Immature natural killer cell (primary cell): Measurements from ENCODE around the gene UGT1A10. TPM values are rescaled to one million over a fixed set of nuclear protein-coding genes. Genes with fewer than 3 reads are reported as not detected.
"Not testable (repeated sequence)": the region's sequence is repeated elsewhere in the genome, so short reads cannot be mapped to it uniquely, and the experiment has no call there.

Source experiments
- DNase-seq, 3 donors: peaks; one replicate each; pipeline ENCODE4 v3.0.0; 2022; ENCODE audit warnings: mixed read lengths in 1 of 3
- H3K27ac Mint-ChIP-seq, 6 donors: one replicate each; pipeline ENCODE4 v1.8.0; 2020; ENCODE audit warnings: mixed read lengths in 6 of 6, mild to moderate bottlenecking in 5 of 6, inconsistent platforms in 4 of 6, moderate library complexity in 3 of 6
- H3K27me3 Mint-ChIP-seq, 3 donors: one replicate each; pipeline ENCODE4 v1.8.0; 2020 to 2021; ENCODE audit warnings: low read depth in 3 of 3, mild to moderate bottlenecking in 3 of 3, mixed read lengths in 3 of 3, moderate library complexity in 3 of 3, inconsistent platforms in 1 of 3
- H3K36me3 Mint-ChIP-seq, 3 donors: one replicate each; pipeline ENCODE4 v1.8.0; 2020; ENCODE audit warnings: mixed read lengths in 3 of 3, inconsistent platforms in 2 of 3, mild to moderate bottlenecking in 2 of 3
- H3K4me1 Mint-ChIP-seq, 2 donors: one replicate each; pipeline ENCODE4 v1.8.0; 2020; ENCODE audit warnings: inconsistent platforms in 2 of 2, mild to moderate bottlenecking in 2 of 2, mixed read lengths in 2 of 2, moderate library complexity in 1 of 2
- H3K4me3 Mint-ChIP-seq, 5 donors: one replicate each; pipeline ENCODE4 v1.8.0; 2020; ENCODE audit warnings: mild to moderate bottlenecking in 5 of 5, mixed read lengths in 5 of 5, inconsistent platforms in 3 of 5, moderate library complexity in 3 of 5
- H3K9me3 Mint-ChIP-seq, 6 donors: one replicate each; pipeline ENCODE4 v1.8.0; 2020; ENCODE audit warnings: mild to moderate bottlenecking in 6 of 6, mixed read lengths in 6 of 6, inconsistent platforms in 4 of 6, moderate library complexity in 3 of 6
- polyA plus RNA-seq, 3 donors: library from polyadenylated mRNA; unstranded; fragments of 300-500 nt; fragmentation: Illumina TruSeq; gene quantifications; one replicate each; pipeline ENCODE4 v1.2.3, GENCODE V29; 2021

UGT1A10 gene
- polyA plus RNA-seq, 3 donors from 2014 or later: not detected

GRCh38 chr2:233745838-233746237 is 109.6 kb downstream of the UGT1A10 start:
- not testable (repeated sequence) for H3K27me3 Mint-ChIP-seq, H3K4me3 Mint-ChIP-seq, DNase-seq, H3K27ac Mint-ChIP-seq, H3K4me1 Mint-ChIP-seq, H3K36me3 Mint-ChIP-seq, H3K9me3 Mint-ChIP-seq

- Mint-ChIP-seq H3K36me3 (no peaks in the 10 kb centered on the region), H3K27ac (no peak overlapping the region), H3K9me3 (peaks cover 0 to 15% (median 4%) of the 10 kb centered on the region in 6 donors), H3K4me3 (no peak overlapping the region), H3K4me1 (no peaks in the 10 kb centered on the region), H3K27me3 (peaks cover 0 to 10% (median 3%) of the 10 kb centered on the region in 3 donors)
- no peak for DNase-seq
Measured at GRCh38 chr2:233746475-233747282, 110.4 kb downstream of the UGT1A10 start.

DNA sequence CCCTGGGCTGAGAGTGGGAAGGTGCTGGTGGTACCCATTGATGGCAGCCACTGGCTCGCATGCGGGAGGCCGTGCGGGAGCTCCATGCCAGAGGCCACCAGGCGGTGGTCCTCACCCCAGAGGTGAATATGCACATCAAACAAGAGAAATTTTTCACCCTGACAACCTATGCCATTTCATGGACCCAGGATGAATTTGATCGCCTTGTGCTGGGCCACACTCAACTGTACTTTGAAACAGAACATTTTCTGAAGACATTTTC is 111.0 kb downstream of the UGT1A10 start:
- peaks cover 0 to 17% (median 4%) of the 10 kb centered on the region in 6 donors for H3K9me3 Mint-ChIP-seq
- no peak for DNase-seq
- no peak overlapping the region for H3K27ac Mint-ChIP-seq
- H3K4me1 Mint-ChIP-seq: no peaks in the 10 kb centered on the region
- H3K36me3 Mint-ChIP-seq: no peaks in the 10 kb centered on the region
- H3K4me3 Mint-ChIP-seq: no peak overlapping the region
- peaks cover 0 to 15% (median 5%) of the 10 kb centered on the region in 3 donors for H3K27me3 Mint-ChIP-seq

GRCh38 chr2:233750689-233751088 is 114.4 kb downstream of the UGT1A10 start:
- Mint-ChIP-seq H3K27me3 (peaks cover 0 to 17% (median 2%) of the 10 kb centered on the region in 3 donors), H3K9me3 (peaks cover 0 to 17% (median 4%) of the 10 kb centered on the region in 6 donors)
- not testable (repeated sequence) for H3K4me3 Mint-ChIP-seq, H3K27ac Mint-ChIP-seq, DNase-seq, H3K4me1 Mint-ChIP-seq, H3K36me3 Mint-ChIP-seq

GRCh38 chr2:233751212-233752009 is 115.2 kb downstream of the UGT1A10 start:
- H3K27me3 Mint-ChIP-seq: peaks cover 0 to 17% (median 2%) of the 10 kb centered on the region in 3 donors
- not testable (repeated sequence) for H3K4me3 Mint-ChIP-seq, H3K36me3 Mint-ChIP-seq, DNase-seq, H3K27ac Mint-ChIP-seq, H3K4me1 Mint-ChIP-seq
- peaks cover 0 to 17% (median 4%) of the 10 kb centered on the region in 6 donors for H3K9me3 Mint-ChIP-seq

DNA sequence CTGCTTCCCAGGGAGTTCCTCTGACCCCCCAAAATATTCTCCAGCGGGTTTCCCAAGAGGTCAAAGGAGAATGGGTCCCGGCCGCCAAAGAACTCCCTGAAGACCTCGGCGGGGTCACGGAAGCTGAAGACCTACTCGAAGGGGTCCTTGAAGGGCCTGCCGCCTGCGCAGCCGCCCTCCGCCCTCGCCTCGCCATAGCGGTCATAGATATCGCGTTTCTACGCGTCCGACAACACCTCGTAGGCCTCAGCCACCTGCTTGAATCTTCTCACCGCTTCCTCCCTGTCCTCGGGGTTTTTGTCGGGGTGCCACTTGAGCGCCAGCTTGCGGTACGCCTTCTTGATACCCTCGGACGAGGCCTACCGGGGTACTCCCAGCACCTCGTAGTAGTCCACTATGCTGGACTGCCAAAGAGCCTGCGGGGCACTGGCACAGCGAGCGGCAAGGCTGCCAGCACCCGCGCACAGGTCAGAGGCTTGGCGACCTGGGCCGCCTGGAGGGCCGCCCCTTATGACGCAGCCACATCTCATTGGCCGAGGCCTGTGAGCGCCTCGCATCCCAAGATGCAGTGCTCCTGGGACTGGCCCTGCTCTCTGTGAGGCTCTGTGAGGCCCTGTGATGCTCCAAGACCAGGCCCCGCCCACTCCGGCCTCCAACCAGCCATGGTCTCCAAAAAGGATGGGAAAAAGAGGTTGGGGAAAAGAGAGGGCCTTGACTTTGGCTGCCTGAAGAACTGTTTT is 118.8 kb downstream of the UGT1A10 start:
- no peak for DNase-seq
- H3K4me1 Mint-ChIP-seq: no peaks in the 10 kb centered on the region
- H3K27me3 Mint-ChIP-seq: peaks cover 0 to 10% (median 2%) of the 10 kb centered on the region in 3 donors
- H3K9me3 Mint-ChIP-seq: peaks cover 0 to 15% (median 2%) of the 10 kb centered on the region in 6 donors
- no peak overlapping the region for H3K27ac Mint-ChIP-seq
- H3K4me3 Mint-ChIP-seq: no peak overlapping the region
- no peaks in the 10 kb centered on the region for H3K36me3 Mint-ChIP-seq

DNA sequence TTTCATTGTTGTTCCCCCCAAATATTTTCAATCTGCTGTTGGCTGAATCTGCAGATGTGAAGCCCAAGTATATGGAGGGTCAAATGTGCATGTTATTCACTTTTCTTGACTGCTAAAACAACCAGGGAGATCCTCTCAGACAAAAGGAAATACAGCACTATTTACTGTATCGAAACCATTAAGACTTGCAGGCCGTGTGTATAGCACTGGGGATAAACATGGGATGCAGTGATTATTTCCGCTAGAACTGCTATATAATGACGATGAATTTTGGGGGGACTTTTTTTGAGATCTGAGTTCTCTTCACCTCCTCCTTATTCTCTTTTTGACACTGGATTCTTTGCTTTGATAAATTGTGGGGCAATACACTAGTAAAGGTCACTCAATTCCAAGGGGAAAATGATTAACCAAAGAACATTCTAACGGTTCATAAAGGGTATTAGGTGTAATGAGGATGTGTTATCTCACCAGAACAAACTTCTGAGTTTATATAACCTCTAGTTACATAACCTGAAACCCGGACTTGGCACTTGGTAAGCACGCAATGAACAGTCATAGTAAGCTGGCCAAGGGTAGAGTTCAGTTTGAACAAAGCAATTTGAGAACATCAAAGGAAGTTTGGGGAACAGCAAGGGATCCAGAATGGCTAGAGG is 120.3 kb downstream of the UGT1A10 start:
- Mint-ChIP-seq H3K36me3 (no peaks in the 10 kb centered on the region), H3K27ac (no peak overlapping the region), H3K9me3 (peaks cover 0 to 3% (median 0%) of the 10 kb centered on the region in 6 donors), H3K4me1 (no peaks in the 10 kb centered on the region), H3K27me3 (peaks cover 0 to 8% (median 5%) of the 10 kb centered on the region in 3 donors), H3K4me3 (no peak overlapping the region)
- DNase-seq: no peak

DNA sequence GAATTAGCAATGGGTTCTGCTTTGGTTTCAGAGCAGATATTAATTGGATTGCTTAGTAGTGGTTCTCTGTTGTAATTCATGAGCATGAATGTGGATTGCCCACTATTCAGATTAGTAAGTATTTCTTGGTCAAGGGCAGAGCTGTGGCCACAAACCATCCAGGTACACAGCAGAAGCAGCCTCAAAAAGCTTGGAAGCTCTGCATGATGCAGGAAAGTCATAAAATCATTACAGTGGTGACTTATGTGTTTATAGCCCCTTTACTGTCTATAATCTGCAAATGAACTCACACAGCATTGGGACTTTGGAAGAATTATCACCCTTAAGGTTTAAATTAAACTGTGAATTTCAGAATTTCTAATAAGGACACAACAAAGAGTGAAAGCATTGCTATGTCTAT is 121.9 kb downstream of the UGT1A10 start:
- Mint-ChIP-seq H3K36me3 (no peaks in the 10 kb centered on the region), H3K4me3 (no peak overlapping the region), H3K27me3 (peaks cover 0 to 3% (median 0%) of the 10 kb centered on the region in 3 donors), H3K27ac (no peak overlapping the region), H3K4me1 (no peaks in the 10 kb centered on the region), H3K9me3 (no peaks in the 10 kb centered on the region)
- DNase-seq: no peak

- H3K9me3 Mint-ChIP-seq: no peaks in the 10 kb centered on the region
- no peaks in the 10 kb centered on the region for H3K36me3 Mint-ChIP-seq
- peaks cover 0 to 6% (median 4%) of the 10 kb centered on the region in 3 donors for H3K27me3 Mint-ChIP-seq
- no peak overlapping the region for H3K4me3 Mint-ChIP-seq
- H3K4me1 Mint-ChIP-seq: no peaks in the 10 kb centered on the region
- no peak for DNase-seq
- no peak overlapping the region for H3K27ac Mint-ChIP-seq
Measured at GRCh38 chr2:233758849-233759248, 122.6 kb downstream of the UGT1A10 start.

GRCh38 chr2:233760043-233760442 is 123.8 kb downstream of the UGT1A10 start, which contains the start of gene UGT1A1:
Gene UGT1A1 (plus strand): TSS chr2:233760270. CDS start chr2:233760288, 18 bp downstream.
- DNase-seq: no peak
- peaks cover 0 to 6% (median 4%) of the 10 kb centered on the region in 3 donors for H3K27me3 Mint-ChIP-seq
- no peaks in the 10 kb centered on the region for H3K36me3 Mint-ChIP-seq
- H3K27ac Mint-ChIP-seq: no peak within 1 kb of the TSS
- H3K4me3 Mint-ChIP-seq: no peak within 1 kb of the TSS
- H3K9me3 Mint-ChIP-seq: no peaks in the 10 kb centered on the region
- H3K4me1 Mint-ChIP-seq: no peaks in the 10 kb centered on the region

DNA sequence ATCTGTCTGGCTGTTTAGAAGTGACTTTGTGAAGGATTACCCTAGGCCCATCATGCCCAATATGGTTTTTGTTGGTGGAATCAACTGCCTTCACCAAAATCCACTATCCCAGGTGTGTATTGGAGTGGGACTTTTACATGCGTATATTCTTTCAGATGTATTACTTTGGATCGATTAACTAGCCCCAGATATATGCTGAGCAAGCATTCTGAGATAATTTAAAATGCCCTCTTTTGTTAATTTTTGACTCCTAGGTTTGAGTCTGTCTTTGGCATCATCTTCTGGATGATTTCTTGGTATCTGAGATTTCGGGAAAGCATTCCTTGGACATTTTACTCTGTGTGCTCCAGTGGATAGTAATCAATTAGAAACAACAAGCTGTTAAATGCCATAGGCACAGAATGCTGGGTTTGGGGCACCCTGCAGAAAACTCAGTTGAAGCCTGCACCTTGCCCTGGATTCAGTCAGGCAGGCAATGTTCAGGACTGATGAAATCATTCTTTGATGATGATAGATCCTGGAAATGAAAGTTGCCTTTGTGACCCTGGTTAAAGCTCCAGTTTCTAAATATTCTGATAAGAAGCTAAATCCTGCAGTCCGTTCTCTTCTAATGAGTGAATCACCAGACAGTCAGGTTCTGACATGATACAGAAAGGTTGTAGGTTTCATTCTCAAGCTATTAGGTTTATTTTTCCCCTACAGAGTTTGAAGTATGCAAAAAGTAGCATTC is 125.0 kb downstream of the UGT1A10 start:
- no peak overlapping the region for H3K27ac Mint-ChIP-seq
- H3K4me1 Mint-ChIP-seq: no peaks in the 10 kb centered on the region
- DNase-seq: no peak
- H3K9me3 Mint-ChIP-seq: no peaks in the 10 kb centered on the region
- no peak overlapping the region for H3K4me3 Mint-ChIP-seq
- H3K36me3 Mint-ChIP-seq: no peaks in the 10 kb centered on the region
- H3K27me3 Mint-ChIP-seq: peaks cover 0 to 6% (median 4%) of the 10 kb centered on the region in 3 donors

- no peak overlapping the region for H3K4me3 Mint-ChIP-seq
- no peak overlapping the region for H3K27ac Mint-ChIP-seq
- peaks cover 0 to under 1% (median 0%) of the 10 kb centered on the region in 6 donors for H3K9me3 Mint-ChIP-seq
- no peaks in the 10 kb centered on the region for H3K4me1 Mint-ChIP-seq
- H3K27me3 Mint-ChIP-seq: peaks cover 0 to 9% (median 6%) of the 10 kb centered on the region in 3 donors
- no peaks in the 10 kb centered on the region for H3K36me3 Mint-ChIP-seq
- no peak for DNase-seq
Measured at GRCh38 chr2:233764264-233764663, 128.0 kb downstream of the UGT1A10 start.

DNA sequence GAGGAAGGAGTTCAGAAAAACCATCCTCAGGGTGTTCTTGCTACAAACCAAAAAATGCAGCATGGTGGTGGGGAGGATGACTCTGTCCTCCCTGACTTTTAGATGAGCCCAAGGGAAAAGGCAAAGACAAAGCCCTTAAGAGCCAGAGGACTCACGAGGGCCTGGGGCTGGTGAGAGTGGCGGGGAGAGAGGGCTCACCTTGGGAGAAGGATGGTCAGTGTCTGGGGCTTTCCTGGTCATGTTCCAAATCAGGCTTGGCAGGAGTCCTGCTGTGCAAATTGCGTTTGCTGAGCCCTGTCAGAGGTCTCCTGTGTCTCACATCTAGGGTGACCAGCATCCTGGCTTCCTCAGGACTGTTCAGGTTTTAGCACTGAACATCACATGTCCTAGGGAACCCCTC is 128.5 kb downstream of the UGT1A10 start:
- H3K27me3 Mint-ChIP-seq: peaks cover 0 to 10% (median 6%) of the 10 kb centered on the region in 3 donors
- no peak overlapping the region for H3K4me3 Mint-ChIP-seq
- no peaks in the 10 kb centered on the region for H3K4me1 Mint-ChIP-seq
- no peak overlapping the region for H3K27ac Mint-ChIP-seq
- no peak for DNase-seq
- peaks cover 0 to 2% (median 0%) of the 10 kb centered on the region in 6 donors for H3K9me3 Mint-ChIP-seq
- H3K36me3 Mint-ChIP-seq: no peaks in the 10 kb centered on the region
